Mesenchymal stem cell (in vitro differentiated cells and primary cell): ENCODE results near the gene MAP2K5.
A peak's percentile ranks its signal among the peaks of the same experiment; 100 is the strongest.

ENCODE experiments used
- DNase-seq: peaks from one replicate; pipeline ENCODE4 v3.0.0-alpha.2; 2013
- H2AFZ ChIP-seq: one replicate; pipeline ENCODE4 v1.6.1; 2013; ENCODE audit warnings: low read depth, mild to moderate bottlenecking, control low read depth, inconsistent platforms, low read length, moderate library complexity
- H2AK5ac ChIP-seq: 2 replicates; pipeline ENCODE4 v1.6.1; 2013; ENCODE audit warnings: low read length, moderate library complexity, mild to moderate bottlenecking, inconsistent platforms; ENCODE audit not compliant: severe bottlenecking
- H2BK120ac ChIP-seq: one replicate; pipeline ENCODE4 v1.6.1; 2013; ENCODE audit warnings: low read depth, mild to moderate bottlenecking, inconsistent platforms, low read length, moderate library complexity
- H2BK12ac ChIP-seq, 2 experiments: one replicate each; pipeline ENCODE4 v1.6.1; 2013; ENCODE audit warnings: inconsistent platforms in 2 of 2, low read length in 2 of 2, mild to moderate bottlenecking in 2 of 2, moderate library complexity in 2 of 2, control low read depth in 1 of 2
- H2BK15ac ChIP-seq: one replicate; pipeline ENCODE4 v1.6.1; 2013; ENCODE audit warnings: mild to moderate bottlenecking, low read depth, inconsistent platforms; ENCODE audit not compliant: poor library complexity, severe bottlenecking
- H2BK5ac ChIP-seq: 2 replicates; pipeline ENCODE4 v1.6.1; 2013; ENCODE audit warnings: low read depth, mild to moderate bottlenecking, low read length, control low read depth, inconsistent platforms; ENCODE audit not compliant: poor library complexity, severe bottlenecking
- H3K14ac ChIP-seq, 2 experiments: one replicate each; pipeline ENCODE4 v1.6.1; 2013; ENCODE audit warnings: inconsistent platforms in 2 of 2, low read length in 2 of 2, control low read depth in 1 of 2, mild to moderate bottlenecking in 1 of 2, moderate library complexity in 1 of 2
- H3K18ac ChIP-seq, 2 experiments: one replicate each; pipeline ENCODE4 v1.6.1; 2013; ENCODE audit warnings: inconsistent platforms in 2 of 2, low read length in 2 of 2, control low read depth in 1 of 2, low read depth in 1 of 2, mild to moderate bottlenecking in 1 of 2
- H3K23ac ChIP-seq, 2 experiments: one replicate each; pipeline ENCODE4 v1.6.1; 2013; ENCODE audit warnings: inconsistent platforms in 2 of 2, low read length in 2 of 2, mild to moderate bottlenecking in 2 of 2, moderate library complexity in 2 of 2, control low read depth in 1 of 2
- H3K27ac ChIP-seq: 2 replicates; pipeline ENCODE4 v1.5.1; 2013; ENCODE audit warnings: mild to moderate bottlenecking, moderate library complexity, low read length, control low read depth, inconsistent platforms; ENCODE audit not compliant: poor library complexity, severe bottlenecking
- H3K27me3 ChIP-seq, 2 experiments: 2 replicates each; pipeline versions ENCODE4 v1.6.1 to v1.7.0; 2013; ENCODE audit warnings: low read length in 2 of 2, mild to moderate bottlenecking in 2 of 2, moderate library complexity in 2 of 2, control low read depth in 1 of 2, inconsistent platforms in 1 of 2; ENCODE audit not compliant: control insufficient read depth in 1 of 2, insufficient read depth in 1 of 2
- H3K36me3 ChIP-seq, 2 experiments: 2 replicates each; pipeline versions ENCODE4 v1.6.1 to v1.7.0; 2013; ENCODE audit warnings: low read length in 2 of 2, control low read depth in 1 of 2, inconsistent platforms in 1 of 2, low read depth in 1 of 2, mild to moderate bottlenecking in 1 of 2; ENCODE audit not compliant: insufficient read depth in 2 of 2, control insufficient read depth in 1 of 2
- H3K4ac ChIP-seq, 2 experiments: one replicate each; pipeline ENCODE4 v1.6.1; 2013; ENCODE audit warnings: inconsistent platforms in 2 of 2, low read length in 2 of 2, mild to moderate bottlenecking in 2 of 2, moderate library complexity in 2 of 2, control low read depth in 1 of 2, low read depth in 1 of 2
- H3K4me1 ChIP-seq: 2 replicates; pipeline ENCODE4 v1.6.1; 2013; ENCODE audit warnings: low read depth, low read length, control low read depth; ENCODE audit not compliant: control insufficient read depth, insufficient read depth
- H3K4me2 ChIP-seq: 2 replicates; pipeline ENCODE4 v1.6.1; 2013; ENCODE audit warnings: low read length, mild to moderate bottlenecking, inconsistent platforms; ENCODE audit not compliant: poor library complexity, severe bottlenecking
- H3K4me3 ChIP-seq, 2 experiments: 2 replicates each; pipeline versions ENCODE4 v1.5.1 to v1.7.0; 2013; ENCODE audit warnings: low read length in 2 of 2, mild to moderate bottlenecking in 2 of 2, control low read depth in 1 of 2, low read depth in 1 of 2; ENCODE audit not compliant: insufficient read depth in 1 of 2
- H3K79me1 ChIP-seq: replicated peaks from 2 replicates; pipeline ENCODE4 v1.6.1; 2013; ENCODE audit warnings: mild to moderate bottlenecking, control low read depth, low read length, inconsistent platforms; ENCODE audit not compliant: poor library complexity, severe bottlenecking
- H3K9ac ChIP-seq: 2 replicates; pipeline ENCODE4 v1.7.0; 2013; ENCODE audit warnings: mild to moderate bottlenecking, low read length, moderate library complexity
- H3K9me3 ChIP-seq: 2 replicates; pipeline ENCODE4 v1.7.0; 2013; ENCODE audit warnings: mild to moderate bottlenecking, low read length; ENCODE audit not compliant: control insufficient read depth
- H4K8ac ChIP-seq: one replicate; pipeline ENCODE4 v1.6.1; 2013; ENCODE audit warnings: inconsistent platforms, mild to moderate bottlenecking, low read length, moderate library complexity
- H4K91ac ChIP-seq: one replicate; pipeline ENCODE4 v1.6.1; 2013; ENCODE audit warnings: mild to moderate bottlenecking, low read length, inconsistent platforms
- WGBS: methylation state at CpG from one replicate; pipeline ENCODE4 v1.1.7; 2013; ENCODE audit warnings: mixed read lengths; 5-methylcytosine and 5-hydroxymethylcytosine counted together

The MAP2K5 gene

GRCh38 chr15:67744331-67745072 is 202.0 kb downstream of the MAP2K5 start:
- H4K91ac ChIP-seq, result no peak overlapping the region
- H3K27ac ChIP-seq, result no peak overlapping the region
- H3K4ac ChIP-seq, result no peak overlapping the region
- H3K23ac ChIP-seq, result no peak overlapping the region
- no peak overlapping the region for H2BK5ac ChIP-seq
- H2BK120ac ChIP-seq, result no peak overlapping the region
- H3K27me3 ChIP-seq, result no peaks in the 10 kb centered on the region
- H3K36me3 ChIP-seq, result peaks cover 0 to 2% of the 10 kb centered on the region in 2 experiments
- DNase-seq, result peak; percentile 11
- H2AK5ac ChIP-seq, result no peak overlapping the region
- no peak overlapping the region for H3K18ac ChIP-seq
- WGBS, result no CpG with 5 or more reads among the region's 1 CpG
- H2BK15ac ChIP-seq, result no peak overlapping the region
- no peak overlapping the region for H3K4me3 ChIP-seq
- H2AFZ ChIP-seq, result no peak overlapping the region
- H3K4me1 ChIP-seq, result no peaks in the 10 kb centered on the region
- no peak overlapping the region for H4K8ac ChIP-seq
- no peak overlapping the region for H3K4me2 ChIP-seq
- no peaks in the 10 kb centered on the region for H3K79me1 ChIP-seq
- H3K9me3 ChIP-seq, result no peaks in the 10 kb centered on the region
- no peak overlapping the region for H3K14ac ChIP-seq
- no peak overlapping the region for H3K9ac ChIP-seq
- no peak overlapping the region for H2BK12ac ChIP-seq

DNA sequence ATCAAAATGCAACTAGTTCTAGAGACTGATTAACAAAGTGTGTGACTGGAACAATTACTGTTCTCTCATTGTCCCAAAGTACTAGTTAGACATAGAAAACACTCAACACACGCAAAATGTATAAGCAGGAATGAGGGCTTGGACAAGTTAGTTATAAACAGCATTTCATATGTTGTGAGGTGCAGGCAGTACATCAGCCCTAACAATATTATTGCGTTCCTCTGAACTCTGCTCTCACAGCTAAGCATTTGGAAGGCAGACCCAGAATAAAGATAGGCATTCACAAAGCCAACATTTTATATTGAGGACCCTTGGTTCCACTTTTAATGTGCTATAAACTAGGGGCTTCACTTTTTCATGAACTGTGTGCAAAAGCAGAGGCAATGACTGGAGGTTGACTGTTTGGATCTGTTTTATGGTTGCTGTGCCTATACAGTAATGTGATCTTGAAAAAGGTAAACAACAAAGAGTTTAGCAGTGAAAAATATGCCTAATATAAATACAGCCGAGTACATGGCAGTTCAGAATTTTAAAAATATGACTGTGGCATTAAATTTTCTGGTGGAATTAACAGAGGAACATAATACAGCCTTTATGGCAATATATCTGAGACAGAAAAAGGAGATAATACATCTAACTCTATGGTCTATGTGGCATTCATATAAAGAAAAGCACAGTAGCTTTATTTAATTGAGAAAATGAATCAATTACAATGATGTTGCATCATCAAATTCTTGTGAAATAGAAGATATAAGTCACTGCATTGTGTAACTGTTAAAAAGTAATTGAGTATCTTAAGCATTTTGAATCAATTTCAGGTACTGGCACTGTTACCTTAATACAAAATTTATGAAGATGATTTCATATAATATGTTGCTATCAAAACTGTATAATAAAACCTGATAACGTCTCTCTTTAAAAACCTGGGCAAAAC is 202.8 kb downstream of the MAP2K5 start:
- H2BK5ac ChIP-seq, result no peak overlapping the region
- H3K14ac ChIP-seq, result no peak overlapping the region
- DNase-seq, result peak; percentile 18
- H2BK120ac ChIP-seq, result no peak overlapping the region
- H3K18ac ChIP-seq, result no peak overlapping the region
- WGBS, result 100% methylated on average over 1 of the region's 4 CpGs
- no peaks in the 10 kb centered on the region for H3K79me1 ChIP-seq
- H4K91ac ChIP-seq, result no peak overlapping the region
- H3K27me3 ChIP-seq, result no peaks in the 10 kb centered on the region
- no peak overlapping the region for H3K4me2 ChIP-seq
- H4K8ac ChIP-seq, result no peak overlapping the region
- no peak overlapping the region for H2AK5ac ChIP-seq
- no peak overlapping the region for H2AFZ ChIP-seq
- H3K9me3 ChIP-seq, result no peaks in the 10 kb centered on the region
- no peak overlapping the region for H3K27ac ChIP-seq
- H3K9ac ChIP-seq, result peak overlapping the region; percentile 70
- H2BK15ac ChIP-seq, result no peak overlapping the region
- peak overlapping the region in 1 of 2 experiments; percentile 21 for H3K4me3 ChIP-seq
- peaks cover 0 to 6% of the 10 kb centered on the region in 2 experiments for H3K36me3 ChIP-seq
- H3K23ac ChIP-seq, result no peak overlapping the region
- H3K4ac ChIP-seq, result no peak overlapping the region
- no peaks in the 10 kb centered on the region for H3K4me1 ChIP-seq
- H2BK12ac ChIP-seq, result no peak overlapping the region

GRCh38 chr15:67746022-67746421 is 203.5 kb downstream of the MAP2K5 start:
- no peak overlapping the region for H2BK120ac ChIP-seq
- no peaks in the 10 kb centered on the region for H3K4me1 ChIP-seq
- WGBS, result no CpG with 5 or more reads among the region's 1 CpG
- H3K79me1 ChIP-seq, result no peaks in the 10 kb centered on the region
- H3K23ac ChIP-seq, result no peak overlapping the region
- H2AFZ ChIP-seq, result no peak overlapping the region
- no peak overlapping the region for H3K18ac ChIP-seq
- H2AK5ac ChIP-seq, result no peak overlapping the region
- H3K36me3 ChIP-seq, result peaks cover 0 to 6% of the 10 kb centered on the region in 2 experiments
- peak overlapping the region in 1 of 2 experiments; percentile 21 for H3K4me3 ChIP-seq
- H2BK15ac ChIP-seq, result no peak overlapping the region
- no peak overlapping the region for H4K91ac ChIP-seq
- no peak overlapping the region for H3K4me2 ChIP-seq
- H3K9ac ChIP-seq, result peak overlapping the region; percentile 70
- H4K8ac ChIP-seq, result no peak overlapping the region
- H3K14ac ChIP-seq, result no peak overlapping the region
- H3K9me3 ChIP-seq, result no peaks in the 10 kb centered on the region
- DNase-seq, result peak; percentile 28
- H3K27me3 ChIP-seq, result no peaks in the 10 kb centered on the region
- H3K4ac ChIP-seq, result no peak overlapping the region
- H2BK5ac ChIP-seq, result no peak overlapping the region
- no peak overlapping the region for H2BK12ac ChIP-seq
- H3K27ac ChIP-seq, result no peak overlapping the region

DNA sequence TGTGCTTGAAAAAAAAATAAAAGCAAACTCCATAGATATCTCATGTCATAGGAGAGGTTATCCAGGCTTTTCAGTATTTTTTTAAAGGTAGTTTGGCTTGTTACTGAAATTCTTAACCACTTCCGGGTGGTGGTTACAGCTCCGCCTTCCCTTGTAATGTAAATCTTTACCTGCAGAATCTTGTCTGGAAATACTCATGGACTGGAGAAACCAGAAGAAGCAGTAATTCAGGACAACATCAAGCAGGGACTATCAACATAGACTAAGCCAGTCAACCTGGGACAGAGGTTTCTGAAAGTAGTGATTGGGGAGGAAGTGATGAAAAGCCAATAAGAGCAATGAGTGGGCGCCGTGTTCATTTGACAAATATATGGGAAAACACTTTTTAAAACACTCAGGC is 203.9 kb downstream of the MAP2K5 start:
- WGBS, result 76% methylated on average over 4 of the region's 4 CpGs

More for the DNA sequence above, 203.9 kb downstream of the MAP2K5 start:
- Histone ChIP-seq H3K9me3 (no peaks in the 10 kb centered on the region), H3K27me3 (no peaks in the 10 kb centered on the region), H3K4me2 (no peak overlapping the region), H3K18ac (no peak overlapping the region), H3K23ac (no peak overlapping the region), H4K91ac (no peak overlapping the region), H3K9ac (peak overlapping the region; percentile 70), H4K8ac (no peak overlapping the region), H3K4me3 (peak overlapping the region in 1 of 2 experiments; percentile 21), H2AK5ac (no peak overlapping the region), H3K4ac (peak overlapping the region in 1 of 2 experiments; percentile 13), H3K27ac (no peak overlapping the region), H2BK15ac (no peak overlapping the region), H2BK12ac (no peak overlapping the region), H3K4me1 (no peaks in the 10 kb centered on the region), H3K79me1 (no peaks in the 10 kb centered on the region), H3K36me3 (peaks cover 0 to 6% of the 10 kb centered on the region in 2 experiments), H3K14ac (no peak overlapping the region), H2AFZ (no peak overlapping the region), H2BK120ac (no peak overlapping the region), H2BK5ac (no peak overlapping the region)
- DNase-seq, result no peak
